ENCODE measurements around the gene SLX4IP.

GRCh38 chr20:10388597-10388996 lies 46.5 kb upstream of the SLX4IP start:
- TF ChIP-seq CTCF (IDR thresholded peaks at IDR 0.05) (no peak), POLR2A (IDR thresholded peaks at IDR 0.05) (no peak)

All from adrenal gland (tissue), 5 donors.